Measurements from ENCODE around the gene SKI.
"Not testable (repeated sequence)": the region's sequence is repeated elsewhere in the genome, so short reads cannot be mapped to it uniquely, and the experiment has no call there.

Gene SKI

DNA sequence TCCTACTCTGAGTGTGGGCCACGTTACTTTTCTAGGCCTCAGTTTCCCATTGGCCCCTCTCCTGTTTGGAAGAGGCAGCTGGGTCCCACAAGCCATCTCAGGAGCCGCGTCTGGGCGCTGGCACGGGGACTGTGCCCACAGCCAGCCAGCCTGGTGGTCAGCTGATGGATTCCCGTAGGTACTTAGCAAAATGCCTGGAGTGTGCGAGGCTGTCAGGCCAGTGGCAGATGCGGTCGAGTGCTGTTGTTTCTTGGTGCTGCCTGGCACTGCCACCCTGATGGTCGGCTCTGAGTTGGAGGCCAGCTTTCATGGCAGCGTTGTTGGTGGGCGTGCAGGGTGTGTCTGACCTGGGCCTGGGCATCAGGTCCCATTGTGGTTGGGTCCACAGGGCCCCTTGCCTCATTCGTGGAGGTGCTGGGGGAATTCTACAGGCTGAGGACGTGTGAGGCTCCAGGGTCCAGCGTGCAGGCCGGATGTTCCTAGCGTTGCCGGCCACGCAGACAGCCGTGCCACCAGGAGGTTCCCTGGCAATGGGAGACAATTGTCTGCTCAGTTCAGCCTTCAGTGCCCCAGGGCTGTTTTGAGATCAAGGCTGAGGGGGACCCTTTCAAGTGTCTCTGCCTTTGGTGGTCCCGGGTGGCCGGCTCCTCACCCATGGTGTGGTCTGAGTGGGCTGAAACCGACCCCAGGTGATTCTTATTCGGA is 20.9 kb downstream of the SKI start:
- DNase-seq = no peak

DNA sequence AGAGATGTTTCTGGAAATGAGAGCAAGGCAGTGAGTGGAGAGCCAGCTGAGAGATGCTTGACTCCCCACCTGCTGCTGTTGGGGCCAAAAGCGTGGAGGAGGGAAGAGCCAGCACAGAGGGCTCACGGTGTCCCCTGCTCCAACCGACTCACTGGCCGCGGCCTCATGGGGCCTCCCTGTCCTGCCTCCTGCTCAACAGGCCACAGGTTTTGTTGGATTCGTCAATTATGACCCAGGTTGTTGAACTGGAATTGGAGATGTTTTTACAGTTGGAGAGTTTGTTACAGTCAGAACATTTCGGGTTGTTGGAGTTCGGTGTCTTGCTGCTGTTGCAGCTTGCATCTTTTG is 21.4 kb downstream of the SKI start:
- DNase-seq = no peak

DNA sequence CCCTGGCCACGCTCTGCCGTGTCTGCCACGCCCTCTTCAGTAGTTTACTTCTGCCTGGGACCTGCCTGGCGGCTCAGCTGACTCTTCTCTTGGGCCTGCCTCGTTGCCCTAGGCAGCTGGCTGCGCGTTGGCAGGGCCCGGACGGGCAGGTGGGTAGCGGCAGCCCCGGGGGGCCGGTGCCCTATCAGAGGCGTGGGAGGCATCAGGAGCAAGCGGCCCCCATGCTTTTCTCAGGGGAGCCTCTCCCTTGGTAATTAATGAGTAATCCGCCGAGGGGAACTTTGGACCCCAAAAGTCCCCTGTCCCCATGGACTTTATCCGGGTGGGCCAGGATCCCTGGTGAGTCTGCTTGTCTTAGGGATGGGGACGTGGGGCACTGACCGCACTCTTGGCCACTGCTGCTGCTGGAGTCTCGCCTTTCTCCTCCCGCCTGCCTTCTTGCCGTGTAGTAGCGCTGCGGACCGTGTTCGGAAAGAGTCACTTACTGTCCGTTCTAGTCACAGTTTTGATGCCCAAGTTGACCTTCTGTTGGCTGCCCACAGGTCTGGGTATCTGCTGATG is 22.7 kb downstream of the SKI start:
- no peak for DNase-seq

DNA sequence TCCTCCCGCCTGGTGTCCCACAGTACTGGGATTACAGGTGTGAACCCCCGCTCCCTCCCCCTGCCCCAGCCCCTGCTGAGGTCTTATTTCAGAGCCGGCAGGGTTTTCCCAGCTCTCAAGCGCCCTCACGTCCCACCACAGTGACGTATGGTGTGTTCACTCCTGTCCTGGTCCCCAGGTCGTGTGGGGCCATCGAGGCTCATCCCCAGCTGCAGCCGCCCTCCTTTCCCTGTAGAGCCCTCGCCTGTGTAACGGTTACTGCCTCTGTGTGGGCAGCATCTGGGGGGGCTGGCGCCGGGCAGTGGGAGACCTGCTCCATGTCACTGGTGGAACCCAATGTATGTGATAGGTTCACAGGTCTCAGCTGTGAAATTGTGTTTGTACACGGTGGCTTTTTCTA is 23.2 kb downstream of the SKI start:
- no peak for DNase-seq

DNA sequence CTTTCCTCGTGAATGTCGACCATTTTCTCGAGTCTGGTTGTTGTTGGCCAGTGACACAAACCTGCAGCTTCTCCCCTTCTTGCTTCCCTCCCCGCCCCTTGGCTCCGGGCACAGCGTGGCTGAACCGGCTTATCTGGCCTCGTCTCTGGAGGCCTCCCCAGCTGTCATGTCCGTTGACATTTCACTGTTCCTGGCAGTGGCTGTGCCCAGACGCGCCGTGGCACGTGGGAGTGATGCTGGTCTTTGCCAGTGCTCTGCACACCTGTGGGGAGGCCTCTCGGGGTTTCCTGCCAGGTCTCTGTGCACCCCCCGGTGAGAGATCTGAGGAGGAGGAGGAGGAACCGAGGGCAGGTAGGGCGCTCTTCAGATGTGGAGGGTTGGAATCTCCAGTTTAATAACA is 23.7 kb downstream of the SKI start:
- DNase-seq = peak in 1 of 4 experiments; percentile 23

DNA sequence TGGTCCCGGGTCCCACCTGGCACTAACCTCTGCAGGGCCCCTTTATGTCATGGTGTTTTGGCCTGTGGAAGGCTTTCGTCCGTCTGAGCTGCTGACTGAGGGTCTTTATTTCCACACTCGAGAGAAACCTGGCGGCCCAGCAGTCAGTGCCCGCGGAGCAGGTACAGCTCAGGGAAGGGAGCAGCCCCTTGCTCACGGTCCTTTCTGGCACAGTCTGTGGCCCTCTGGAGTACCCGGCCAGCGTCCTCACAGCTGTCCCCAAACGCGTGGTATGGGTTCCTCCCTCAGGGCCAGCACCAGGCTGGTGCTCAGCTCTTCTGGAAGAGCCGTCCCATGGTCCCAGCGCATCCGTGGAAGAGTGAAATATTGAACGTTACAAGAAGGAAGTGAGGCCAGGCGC is 24.3 kb downstream of the SKI start:
- no peak for DNase-seq

DNA sequence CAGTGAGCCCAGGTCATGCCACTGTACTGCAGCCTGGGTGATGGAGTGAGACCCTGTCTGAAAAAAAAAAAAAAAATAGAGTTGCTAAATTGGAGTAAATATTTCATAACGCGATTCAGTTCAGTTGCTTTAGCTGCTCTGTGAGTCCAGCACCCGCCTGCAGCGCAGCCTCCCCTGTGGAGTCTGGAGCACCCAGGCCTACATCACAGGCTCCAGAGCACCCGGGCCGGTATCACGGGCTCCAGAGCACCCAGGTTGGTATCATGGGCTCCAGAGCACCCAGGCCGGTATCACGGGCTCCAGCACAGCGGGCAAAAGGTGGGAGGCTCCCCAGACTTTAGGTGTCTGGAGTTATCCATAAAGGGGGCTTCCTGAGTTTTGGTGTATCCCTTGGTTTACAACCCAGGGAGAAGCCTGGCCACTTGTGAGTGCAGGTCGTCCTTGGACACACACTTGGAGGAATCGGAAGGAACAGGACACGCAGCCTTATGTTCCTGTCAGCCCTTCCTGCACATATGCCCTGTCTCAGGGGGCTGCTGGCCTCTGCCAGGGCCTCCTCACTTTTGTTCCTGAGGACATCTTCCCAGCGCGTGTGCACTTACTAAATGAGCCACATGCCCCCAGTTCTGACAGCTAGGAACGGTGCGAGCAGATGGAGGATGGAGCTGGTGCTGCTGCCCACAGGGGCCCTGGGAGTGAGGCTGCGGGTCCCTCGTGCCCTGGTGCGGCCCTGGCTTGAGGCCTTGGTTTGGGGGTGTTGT is 25.1 kb downstream of the SKI start:
- no peak for DNase-seq

DNA sequence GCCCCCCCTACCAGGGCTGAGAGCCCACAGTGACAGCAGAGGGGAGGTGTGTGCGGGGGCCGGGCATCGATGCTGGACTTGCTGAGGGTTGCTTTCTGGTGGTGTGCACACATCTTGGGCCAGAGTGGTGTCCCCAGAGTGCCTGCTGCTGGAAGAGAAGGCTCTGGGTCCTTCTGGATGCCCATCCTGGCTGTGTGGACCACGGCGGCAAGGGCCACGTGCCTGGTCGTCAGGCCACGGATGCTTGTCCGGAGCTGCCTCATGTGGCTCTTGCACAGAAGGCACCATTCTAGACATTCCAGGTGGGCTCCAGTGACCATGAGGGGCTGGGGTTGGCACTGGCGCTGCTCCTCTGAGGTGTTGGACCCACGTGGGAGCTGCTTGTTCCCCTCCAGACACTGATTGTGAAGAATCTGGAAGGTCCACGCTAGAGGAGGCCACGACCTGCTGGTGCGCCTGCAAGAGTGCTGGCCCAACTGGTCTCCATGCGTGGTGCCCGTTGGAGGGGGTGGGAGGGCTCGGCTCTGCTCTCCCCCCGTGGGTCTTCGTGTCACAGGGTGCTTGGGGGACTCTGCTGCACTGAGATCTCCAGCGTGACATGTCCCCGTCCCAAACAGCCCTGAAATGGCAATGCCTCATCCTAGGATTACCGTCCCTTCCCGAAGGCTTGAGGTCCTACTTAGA is 25.8 kb downstream of the SKI start:
- no peak for DNase-seq

DNA sequence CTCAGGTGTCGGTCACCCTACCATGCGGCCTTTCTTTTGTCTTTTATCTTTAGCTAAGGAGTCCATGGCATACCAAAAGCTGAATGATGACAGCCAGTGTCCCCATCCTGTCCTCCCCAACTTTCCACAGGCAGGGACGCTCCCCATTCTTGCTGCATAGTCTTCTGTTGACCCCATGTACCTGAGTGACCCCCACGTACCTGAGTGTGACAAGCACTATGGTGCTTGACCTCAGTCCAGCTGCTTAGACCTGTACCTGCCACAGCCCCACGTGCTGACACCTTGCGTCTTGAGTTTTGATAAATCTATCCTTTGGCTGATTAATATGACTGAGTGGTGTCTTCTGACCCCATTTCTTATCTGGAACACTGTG is 26.9 kb downstream of the SKI start:
- no peak for DNase-seq

DNA sequence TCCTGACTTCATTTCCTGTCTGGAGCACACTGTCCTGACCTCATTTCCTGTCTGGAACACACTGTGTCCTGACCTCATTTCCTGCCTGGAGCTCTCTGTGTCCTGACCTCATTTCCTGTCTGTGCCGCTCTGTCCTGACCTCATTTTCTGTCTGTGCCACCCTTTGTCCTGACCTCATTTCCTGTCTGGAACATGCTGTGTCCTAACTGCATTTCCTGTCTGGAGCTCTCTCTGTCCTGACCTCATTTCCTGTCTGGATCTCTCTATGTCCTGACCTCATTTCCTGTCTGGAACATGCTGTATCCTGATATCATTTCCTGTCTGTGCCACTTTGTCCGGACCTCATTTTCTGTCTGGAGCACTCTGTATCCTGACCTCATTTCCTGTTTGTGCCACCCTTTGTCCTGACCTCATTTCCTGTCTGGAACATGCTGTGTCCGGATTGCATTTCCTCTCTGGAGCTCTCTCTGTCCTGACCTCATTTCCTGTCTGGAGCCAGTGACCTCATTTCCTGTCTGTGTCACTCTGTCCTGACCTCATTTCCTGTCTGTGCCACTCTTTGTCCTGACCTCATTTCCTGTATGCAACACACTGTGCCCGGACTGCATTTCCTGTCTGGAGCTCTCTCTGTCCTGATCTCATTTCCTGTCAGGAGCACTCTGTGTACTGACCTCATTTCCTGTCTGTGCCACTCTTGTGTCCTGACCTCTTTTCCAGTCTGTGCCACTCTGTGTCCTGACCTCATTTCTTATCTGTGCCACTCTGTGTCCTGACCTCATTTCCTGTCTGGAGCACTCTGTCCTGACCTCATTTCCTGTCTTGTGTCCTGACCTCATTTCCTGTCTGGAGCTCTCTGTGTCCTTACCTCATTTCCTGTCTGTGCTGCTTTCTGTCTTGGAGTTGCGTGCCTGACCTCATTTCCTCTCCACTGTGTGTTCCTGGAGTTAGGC is 27.6 kb downstream of the SKI start:
- DNase-seq = peak in 2 of 4 experiments; percentile 62 to 63

DNA sequence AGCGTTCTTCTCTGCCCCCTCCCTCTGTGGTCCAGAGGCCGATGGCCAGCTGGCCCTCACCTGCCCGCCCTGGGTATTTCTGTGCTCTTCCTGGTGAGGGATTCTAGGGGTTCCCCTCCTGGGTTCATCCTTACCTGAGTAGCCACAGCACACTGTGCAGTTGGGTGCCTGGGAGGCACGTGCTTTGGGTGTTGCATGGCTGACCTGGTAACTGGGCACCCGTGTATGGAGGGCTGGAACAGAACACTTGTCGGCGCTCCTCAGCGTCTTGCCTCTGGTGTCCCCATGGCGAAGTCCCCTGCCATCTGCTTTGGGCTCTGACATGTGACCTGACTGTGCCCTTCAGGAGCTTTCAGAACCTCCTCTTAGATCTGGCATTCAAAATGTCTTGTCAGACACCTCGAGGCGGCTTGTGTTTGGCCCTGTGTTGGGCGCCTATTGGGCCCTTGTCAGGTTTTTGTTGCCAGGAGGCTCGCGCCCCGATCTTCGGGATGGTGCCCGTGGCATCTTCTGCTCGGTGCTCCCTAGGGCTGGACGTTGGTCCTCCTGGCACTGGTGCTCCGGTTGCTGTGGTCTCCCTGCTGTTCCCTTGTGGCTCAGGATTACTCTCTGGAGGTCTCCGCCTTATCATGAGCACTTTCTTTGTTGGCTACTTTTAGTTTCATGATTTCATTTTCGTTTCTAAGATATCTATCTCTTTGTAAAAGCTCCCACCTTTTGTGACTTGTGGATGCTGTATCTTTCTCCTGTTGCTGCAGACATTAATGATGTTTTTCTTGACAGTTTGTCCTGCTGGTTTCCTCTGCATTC is 28.5 kb downstream of the SKI start:
- DNase-seq = no peak

DNA sequence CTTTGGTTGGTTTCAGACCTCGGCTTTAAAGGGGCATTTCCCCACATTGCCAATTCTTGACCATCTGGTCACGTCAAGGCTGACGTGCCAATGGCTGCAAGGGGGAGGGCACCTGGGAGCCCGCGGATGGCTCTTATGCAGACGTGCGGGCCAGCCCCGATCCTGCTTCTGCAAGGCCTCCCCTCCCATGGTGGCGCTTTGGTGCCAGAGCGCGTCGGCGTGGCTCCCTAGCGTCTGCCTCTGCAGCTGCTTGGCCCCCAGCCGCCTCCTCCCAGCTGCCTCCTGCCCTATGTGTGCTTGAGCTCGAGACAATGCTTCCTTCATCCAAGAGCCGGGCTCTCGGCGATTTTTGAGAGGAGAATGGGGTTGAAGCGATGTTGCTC is 29.1 kb downstream of the SKI start:
- no peak for DNase-seq

DNA sequence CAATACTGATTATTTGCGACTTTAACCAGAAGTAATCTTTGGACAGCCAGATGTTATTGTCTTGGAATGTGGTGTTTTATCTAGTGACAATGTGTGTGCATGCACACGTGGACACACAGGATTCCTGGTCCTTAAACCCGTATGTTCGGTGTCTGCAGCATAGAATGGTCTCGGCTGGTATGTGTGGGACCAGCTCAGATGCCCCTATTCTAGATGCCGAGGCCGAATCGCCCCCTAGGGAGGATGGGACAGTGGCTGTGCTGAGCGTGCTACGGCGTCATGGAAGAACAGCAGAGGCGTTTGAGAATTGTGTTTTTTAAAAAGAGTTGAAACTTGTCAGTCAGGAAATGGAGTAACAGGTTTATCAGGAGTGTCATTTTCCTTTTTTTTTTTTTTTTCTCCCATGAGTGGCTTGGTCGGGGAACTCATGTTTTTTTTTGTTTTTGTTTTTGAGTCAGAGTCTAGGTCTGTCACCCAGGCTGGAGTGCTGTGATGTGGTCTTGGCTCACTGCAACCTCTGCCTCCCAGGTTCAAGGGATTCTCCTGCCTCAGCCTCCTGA is 30.1 kb downstream of the SKI start:
- no peak for DNase-seq

DNA sequence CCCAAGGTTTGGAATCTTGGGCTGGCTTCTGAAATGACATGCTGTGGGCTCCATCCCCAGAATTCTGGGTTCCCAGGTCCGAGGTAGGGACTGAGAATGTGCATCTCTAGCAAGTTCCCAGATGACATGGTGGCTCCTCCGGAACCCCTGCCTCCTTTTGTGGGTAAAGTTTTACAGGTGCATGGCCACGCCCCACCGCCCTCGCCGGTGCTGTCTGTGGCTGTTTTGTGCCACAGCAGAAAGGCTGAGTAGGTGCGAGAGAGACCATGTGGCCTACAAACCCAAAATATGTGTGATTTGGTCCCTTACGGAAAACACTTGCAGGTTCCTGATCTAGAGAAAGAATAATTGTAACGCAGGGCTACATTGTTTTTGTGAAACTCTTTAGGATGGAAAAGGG is 30.9 kb downstream of the SKI start:
- peak in 2 of 4 experiments; percentile 33 to 55 for DNase-seq

DNA sequence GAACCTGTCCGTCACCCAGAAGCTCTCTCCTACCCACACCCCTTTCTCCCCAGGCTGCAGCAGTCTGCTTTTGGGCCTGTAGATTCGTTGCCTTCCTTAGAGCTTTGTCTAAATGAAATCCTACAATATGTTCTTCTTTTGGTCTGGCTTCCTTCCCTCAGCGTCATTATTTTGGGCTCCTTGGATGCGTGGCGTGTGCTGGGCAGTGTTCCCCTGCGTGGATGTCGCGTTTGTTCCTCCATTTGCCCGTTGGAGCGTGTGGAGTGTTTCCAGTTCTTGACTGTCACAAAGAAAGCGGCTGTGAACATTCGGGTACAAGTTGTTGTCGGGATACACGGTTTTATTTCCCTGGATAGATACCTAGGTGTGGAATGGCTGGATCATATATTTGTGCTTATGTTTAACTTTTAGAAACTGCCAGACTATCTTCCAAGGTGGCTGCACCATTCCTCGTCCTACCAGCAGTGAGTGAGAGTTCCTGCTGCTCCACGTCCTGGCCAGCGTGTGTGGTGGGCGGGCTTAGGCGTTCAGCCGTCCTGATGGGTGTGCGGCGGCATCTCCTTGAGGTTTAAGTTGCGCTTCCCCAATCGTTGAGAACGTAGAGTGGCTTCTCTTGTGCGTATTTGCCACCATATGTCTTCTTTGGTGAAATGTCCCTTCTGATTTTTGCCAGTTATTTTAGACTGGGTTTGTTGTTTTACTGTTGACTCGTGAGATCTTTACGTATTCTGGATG is 31.7 kb downstream of the SKI start:
- DNase-seq = no peak

DNA sequence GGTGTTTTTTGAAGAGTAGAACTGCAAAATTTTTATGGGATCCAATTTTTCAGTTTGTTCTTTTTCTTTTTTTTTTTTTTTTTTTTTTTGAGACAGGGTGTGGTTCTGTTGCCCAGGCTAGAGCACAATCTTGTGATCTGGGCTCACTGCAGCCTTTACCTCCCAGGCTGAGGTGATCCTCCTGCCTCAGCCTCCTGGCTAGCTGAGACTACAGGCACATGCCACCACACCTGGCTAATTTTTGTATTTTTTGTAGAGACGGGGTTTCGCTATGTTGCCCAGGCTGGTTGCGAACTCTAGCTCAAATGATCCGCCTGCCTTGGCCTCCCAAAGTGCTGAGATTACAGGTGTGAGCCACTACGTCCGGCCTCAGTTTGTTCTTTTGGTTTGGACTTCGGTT is 32.4 kb downstream of the SKI start:
- not testable (repeated sequence) for DNase-seq

DNA sequence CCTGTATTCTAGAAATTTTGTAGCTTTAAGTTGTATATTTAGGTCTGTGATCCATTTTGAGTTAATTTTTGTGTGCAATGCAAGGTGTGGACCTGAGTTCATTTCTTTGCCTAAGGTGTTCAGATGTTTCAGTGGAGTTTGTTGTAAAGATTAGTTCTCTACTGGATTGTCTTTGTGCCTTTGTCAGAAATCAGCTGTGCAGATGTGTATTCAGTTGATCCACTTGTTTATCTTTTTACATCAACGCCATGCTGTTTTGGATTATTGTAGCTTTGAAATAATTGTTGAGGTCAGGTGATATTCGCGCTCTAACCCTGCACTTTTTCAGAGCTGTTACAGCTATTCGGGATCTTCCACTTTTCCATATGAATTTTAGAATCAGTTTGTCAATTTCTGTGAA is 32.8 kb downstream of the SKI start:
- DNase-seq = no peak

DNA sequence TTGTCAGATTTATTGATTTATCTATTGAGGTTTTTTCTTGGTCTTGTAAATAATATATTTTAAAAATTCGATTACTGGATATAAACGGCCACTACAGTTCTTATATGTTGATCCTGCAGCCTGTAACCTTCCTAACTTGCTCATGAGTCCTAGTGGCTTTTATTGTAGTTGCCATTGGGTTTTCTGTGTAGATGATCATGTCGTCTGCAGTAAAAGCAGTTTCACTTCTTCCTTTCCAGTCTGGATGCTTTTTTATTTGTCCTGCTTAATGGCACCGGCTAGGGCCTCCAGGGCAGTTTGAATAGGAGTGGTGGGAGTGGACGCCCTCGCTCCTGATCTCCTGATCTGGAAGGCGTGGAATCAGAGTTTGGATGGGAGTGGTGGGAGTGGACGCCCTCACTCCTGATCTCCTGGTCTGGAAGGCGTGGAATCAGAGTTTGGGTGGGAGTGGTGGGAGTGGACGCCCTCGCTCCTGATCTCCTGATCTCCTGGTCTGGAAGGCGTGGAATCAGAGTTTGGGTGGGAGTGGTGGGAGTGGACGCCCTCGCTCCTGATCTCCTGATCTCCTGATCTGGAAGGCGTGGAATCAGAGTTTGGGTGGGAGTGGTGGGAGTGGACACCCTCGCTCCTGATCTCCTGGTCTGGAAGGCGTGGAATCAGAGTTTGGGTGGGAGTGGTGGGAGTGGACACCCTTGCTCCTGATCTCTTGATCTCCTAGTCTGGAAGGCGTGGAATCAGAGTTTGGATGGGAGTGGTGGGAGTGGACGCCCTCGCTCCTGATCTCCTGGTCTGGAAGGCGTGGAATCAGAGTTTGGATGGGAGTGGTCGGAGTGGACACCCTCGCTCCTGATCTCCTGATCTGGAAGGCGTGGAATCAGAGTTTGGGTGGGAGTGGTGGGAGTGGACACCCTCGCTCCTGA is 33.6 kb downstream of the SKI start:
- DNase-seq = not testable (repeated sequence)

DNA sequence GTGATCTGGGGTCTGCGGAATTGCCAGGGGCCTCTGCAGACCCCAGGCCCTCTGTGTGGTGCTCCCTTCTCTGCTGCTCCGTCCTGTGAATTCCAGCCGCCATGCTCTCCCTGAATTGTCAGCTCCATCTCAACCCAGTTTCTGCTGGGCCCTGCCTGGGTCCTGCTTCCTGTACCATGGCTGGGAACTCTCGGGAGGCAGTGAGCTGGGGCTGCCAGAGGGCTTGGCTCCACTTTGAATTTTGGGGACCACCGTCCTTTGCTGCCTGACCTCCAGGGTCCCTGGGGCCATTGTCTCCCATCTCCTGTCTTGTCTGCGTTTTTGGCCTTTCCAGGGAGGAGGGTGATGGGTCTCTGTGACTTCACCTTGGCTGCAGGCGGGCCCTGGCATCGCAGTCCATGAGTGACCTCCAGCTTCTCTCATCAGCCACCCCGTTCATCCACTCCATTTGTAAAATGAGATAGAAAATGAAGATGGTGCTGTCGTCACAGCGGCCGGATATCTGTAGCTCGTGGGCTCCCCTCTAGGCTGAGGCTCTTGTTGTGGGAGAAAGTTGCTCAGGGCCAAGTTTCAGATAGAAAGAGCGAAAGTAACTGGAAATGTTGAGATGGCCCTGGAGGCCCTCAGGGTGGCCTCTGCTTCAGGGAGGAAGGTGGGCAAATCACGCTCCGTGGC is 38.3 kb downstream of the SKI start:
- DNase-seq = no peak
